Osteoblast (primary cell): ENCODE measurements around the gene SVEP1. TPM values are rescaled to one million over a fixed set of nuclear protein-coding genes. Genes with fewer than 3 reads are reported as not detected.
"Not testable (repeated sequence)": the region's sequence is repeated elsewhere in the genome, so short reads cannot be mapped to it uniquely, and the experiment has no call there.

Experiments
- DNase-seq: peaks from one replicate; pipeline ENCODE4 v3.0.0; 2011; ENCODE audit warnings: low spot score, mixed read lengths; ENCODE audit not compliant: insufficient read length; ENCODE audit errors: missing footprints
- H2AFZ ChIP-seq: 2 replicates; pipeline ENCODE4 v1.6.0; 2011; ENCODE audit warnings: mild to moderate bottlenecking, low read length
- H3K27ac ChIP-seq: 2 replicates; pipeline ENCODE4 v1.5.1; 2011; ENCODE audit warnings: mild to moderate bottlenecking, low read depth, low read length, moderate library complexity
- H3K27me3 ChIP-seq: 2 replicates; pipeline ENCODE4 v1.6.0; 2012; ENCODE audit warnings: mild to moderate bottlenecking, control low read depth, inconsistent platforms, low read length, moderate library complexity; ENCODE audit not compliant: insufficient read depth
- H3K36me3 ChIP-seq: 2 replicates; pipeline ENCODE4 v1.5.1; 2011; ENCODE audit warnings: mild to moderate bottlenecking, low read length, control low read depth, moderate library complexity; ENCODE audit not compliant: insufficient read depth
- H3K4me1 ChIP-seq: 2 replicates; pipeline ENCODE4 v1.5.1; 2011; ENCODE audit warnings: mild to moderate bottlenecking, low read length, control low read depth, moderate library complexity; ENCODE audit not compliant: insufficient read depth
- H3K4me2 ChIP-seq: 2 replicates; pipeline ENCODE4 v1.6.0; 2011; ENCODE audit warnings: mild to moderate bottlenecking, low read length; ENCODE audit not compliant: insufficient read depth
- H3K4me3 ChIP-seq: fragments of 200-600 bp; sonication (generic); 3 replicates; pipeline ENCODE4 v1.5.1; 2012; ENCODE audit warnings: mild to moderate bottlenecking, low read length, inconsistent platforms; ENCODE audit not compliant: insufficient read depth
- H3K79me2 ChIP-seq: 2 replicates; pipeline ENCODE4 v1.6.0; 2012; ENCODE audit warnings: mild to moderate bottlenecking, low read length, control low read depth, inconsistent platforms; ENCODE audit not compliant: insufficient read depth
- H3K9me3 ChIP-seq: 2 replicates; pipeline ENCODE4 v1.5.1; 2011; ENCODE audit warnings: low read depth, low read length, control low read depth
- H4K20me1 ChIP-seq: 2 replicates; pipeline ENCODE4 v1.6.0; 2012; ENCODE audit warnings: mild to moderate bottlenecking, low read length, control low read depth; ENCODE audit not compliant: insufficient read depth
- total RNA-seq: library from RNA; depleted of rRNA; stranded (reverse); fragments of >200 nt; gene quantifications from 2 replicates; pipeline ENCODE4 v1.2.3, GENCODE V29; 2012
- TF ChIP-seq, protein P1 (sequence below): IDR thresholded peaks from 2 replicates; pipeline ENCODE4 v1.5.1; 2011; ENCODE audit warnings: mild to moderate bottlenecking, low read depth, low read length, moderate library complexity; ENCODE audit errors: extremely low read depth

The SVEP1 gene
- total RNA-seq, 1 donor, result 37.6 TPM

GRCh38 chr9:110531776-110532175 lies 47.8 kb downstream of the SVEP1 start:
- peaks cover 24% of the 10 kb centered on the region for H3K4me1 ChIP-seq
- no peak for DNase-seq
- H3K79me2 ChIP-seq, result no peaks in the 10 kb centered on the region
- no peak overlapping the region for H2AFZ ChIP-seq
- TF ChIP-seq, protein P1, sequence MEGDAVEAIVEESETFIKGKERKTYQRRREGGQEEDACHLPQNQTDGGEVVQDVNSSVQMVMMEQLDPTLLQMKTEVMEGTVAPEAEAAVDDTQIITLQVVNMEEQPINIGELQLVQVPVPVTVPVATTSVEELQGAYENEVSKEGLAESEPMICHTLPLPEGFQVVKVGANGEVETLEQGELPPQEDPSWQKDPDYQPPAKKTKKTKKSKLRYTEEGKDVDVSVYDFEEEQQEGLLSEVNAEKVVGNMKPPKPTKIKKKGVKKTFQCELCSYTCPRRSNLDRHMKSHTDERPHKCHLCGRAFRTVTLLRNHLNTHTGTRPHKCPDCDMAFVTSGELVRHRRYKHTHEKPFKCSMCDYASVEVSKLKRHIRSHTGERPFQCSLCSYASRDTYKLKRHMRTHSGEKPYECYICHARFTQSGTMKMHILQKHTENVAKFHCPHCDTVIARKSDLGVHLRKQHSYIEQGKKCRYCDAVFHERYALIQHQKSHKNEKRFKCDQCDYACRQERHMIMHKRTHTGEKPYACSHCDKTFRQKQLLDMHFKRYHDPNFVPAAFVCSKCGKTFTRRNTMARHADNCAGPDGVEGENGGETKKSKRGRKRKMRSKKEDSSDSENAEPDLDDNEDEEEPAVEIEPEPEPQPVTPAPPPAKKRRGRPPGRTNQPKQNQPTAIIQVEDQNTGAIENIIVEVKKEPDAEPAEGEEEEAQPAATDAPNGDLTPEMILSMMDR, result no peak
- H4K20me1 ChIP-seq, result no peaks in the 10 kb centered on the region
- no peaks in the 10 kb centered on the region for H3K36me3 ChIP-seq
- H3K4me3 ChIP-seq, result no peak overlapping the region
- H3K4me2 ChIP-seq, result no peak overlapping the region
- H3K27me3 ChIP-seq, result no peaks in the 10 kb centered on the region
- H3K9me3 ChIP-seq, result no peaks in the 10 kb centered on the region
- no peak overlapping the region for H3K27ac ChIP-seq

- not testable (repeated sequence) for H3K79me2 ChIP-seq, H3K4me2 ChIP-seq, H3K9me3 ChIP-seq, H3K27me3 ChIP-seq, H2AFZ ChIP-seq, H3K27ac ChIP-seq, DNase-seq, H3K36me3 ChIP-seq, H3K4me3 ChIP-seq, H4K20me1 ChIP-seq
- H3K4me1 ChIP-seq, result peaks cover 25% of the 10 kb centered on the region
Measured at GRCh38 chr9:110531241-110531640, 48.3 kb downstream of the SVEP1 start.

DNA sequence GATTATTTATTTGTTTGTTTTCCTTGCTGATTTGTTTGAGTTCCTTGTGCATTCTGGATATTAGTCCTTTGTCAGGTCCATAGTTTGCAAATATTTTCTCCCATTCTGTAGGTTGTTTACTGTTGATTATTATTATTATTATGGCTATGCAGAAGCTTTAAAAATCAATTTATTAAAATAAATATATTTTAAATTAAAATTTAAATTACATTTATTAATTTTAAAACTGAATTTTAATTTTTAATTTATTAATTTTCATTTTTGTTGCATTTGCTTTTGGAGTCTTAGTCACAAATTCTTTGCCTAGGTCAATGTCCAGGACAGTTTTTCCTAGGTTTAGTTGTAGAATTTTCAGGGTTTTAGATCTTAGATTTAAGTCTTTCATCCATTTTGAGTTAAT lies 50.9 kb downstream of the SVEP1 start:
- H3K4me2 ChIP-seq, result no peak overlapping the region
- no peak overlapping the region for H3K4me3 ChIP-seq
- no peaks in the 10 kb centered on the region for H3K79me2 ChIP-seq
- peaks cover 24% of the 10 kb centered on the region for H3K4me1 ChIP-seq
- H3K27ac ChIP-seq, result no peak overlapping the region
- no peak overlapping the region for H2AFZ ChIP-seq
- no peaks in the 10 kb centered on the region for H3K9me3 ChIP-seq
- DNase-seq, result no peak
- no peaks in the 10 kb centered on the region for H4K20me1 ChIP-seq
- H3K36me3 ChIP-seq, result no peaks in the 10 kb centered on the region
- TF ChIP-seq, protein P1, result no peak
- no peaks in the 10 kb centered on the region for H3K27me3 ChIP-seq

DNA sequence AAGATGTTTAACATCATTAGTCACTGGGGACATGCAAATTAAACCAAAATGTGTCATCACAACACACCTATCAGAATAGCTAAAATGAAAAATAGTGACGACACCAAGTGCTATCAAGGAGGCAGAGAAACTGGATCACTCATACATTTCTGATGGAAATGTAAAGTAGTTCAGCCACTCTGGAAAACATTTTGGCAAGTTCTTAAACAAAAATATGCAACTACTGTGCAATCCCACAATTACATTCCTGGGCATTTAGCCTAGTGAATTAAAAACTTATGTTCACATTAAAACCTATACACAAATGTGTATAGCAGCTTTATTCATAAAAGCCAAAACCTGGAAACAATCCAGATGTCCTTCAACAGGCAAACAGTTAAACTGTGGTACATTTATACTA lies 53.1 kb downstream of the SVEP1 start:
- no peaks in the 10 kb centered on the region for H3K79me2 ChIP-seq
- no peak overlapping the region for H3K27ac ChIP-seq
- no peak for DNase-seq
- H4K20me1 ChIP-seq, result no peaks in the 10 kb centered on the region
- peaks cover 13% of the 10 kb centered on the region for H3K4me1 ChIP-seq
- no peak overlapping the region for H3K4me3 ChIP-seq
- no peaks in the 10 kb centered on the region for H3K36me3 ChIP-seq
- no peak overlapping the region for H3K4me2 ChIP-seq
- TF ChIP-seq, protein P1, result no peak
- H2AFZ ChIP-seq, result no peak overlapping the region
- no peaks in the 10 kb centered on the region for H3K9me3 ChIP-seq
- H3K27me3 ChIP-seq, result no peaks in the 10 kb centered on the region
